MCF 10A (cell line): Measurements from ENCODE around the gene CPOX. TPM values are rescaled to one million over a fixed set of nuclear protein-coding genes. Genes with fewer than 3 reads are reported as not detected.

Experiments
- BruUV-seq: library from RNA; stranded (reverse); fragments of 400-500 nt; replicated peaks from 2 replicates; lab custom pipeline; 2021; lab: Mats Ljungman, UMichigan
- CTCF ChIA-PET: fragments of 300-600 bp; sonication (Branson Sonifier 250); formaldehyde crosslinking; extraction: SDS; loops from one replicate; lab custom pipeline; 2021; ENCODE audit warnings: antibody characterized with exemption, inconsistent platforms; lab: Yijun Ruan, JAX
- POLR2A ChIA-PET: fragments of 300-600, 350-650 bp; sonication (Branson Sonifier 250); formaldehyde crosslinking; extraction: SDS; loops from one replicate; lab custom pipeline; 2020; ENCODE audit warnings: antibody characterized with exemption, inconsistent platforms; lab: Yijun Ruan, JAX
- DNase-seq: peaks from one replicate; pipeline ENCODE4 v3.0.0-alpha.2; 2018; ENCODE audit not compliant: unreplicated experiment
- H3K27ac Mint-ChIP-seq: one replicate; pipeline ENCODE4 v1.8.0; 2022; ENCODE audit warnings: mild to moderate bottlenecking, low read depth, mixed read lengths; ENCODE audit not compliant: unreplicated experiment
- H3K27me3 Mint-ChIP-seq: one replicate; pipeline ENCODE4 v1.8.0; 2022; ENCODE audit warnings: mixed read lengths; ENCODE audit not compliant: insufficient read depth, unreplicated experiment
- H3K36me3 Mint-ChIP-seq: one replicate; pipeline ENCODE4 v1.8.0; 2022; ENCODE audit warnings: mild to moderate bottlenecking, moderate library complexity, mixed read lengths; ENCODE audit not compliant: insufficient read depth, unreplicated experiment
- H3K4me1 Mint-ChIP-seq: one replicate; pipeline ENCODE4 v1.8.0; 2022; ENCODE audit warnings: mixed read lengths; ENCODE audit not compliant: insufficient read depth, unreplicated experiment
- H3K4me3 Mint-ChIP-seq: one replicate; pipeline ENCODE4 v1.8.0; 2022; ENCODE audit warnings: mild to moderate bottlenecking, moderate library complexity, mixed read lengths; ENCODE audit not compliant: unreplicated experiment
- H3K9me3 Mint-ChIP-seq: one replicate; pipeline ENCODE4 v1.8.0; 2022; ENCODE audit warnings: mixed read lengths; ENCODE audit not compliant: unreplicated experiment
- CTCF ChIP-seq: fragments of 200-600 bp; IDR thresholded peaks from one replicate; pipeline ENCODE4 v1.8.0; 2022; ENCODE audit warnings: antibody characterized with exemption, mild to moderate bottlenecking; ENCODE audit not compliant: unreplicated experiment
- intact Hi-C: fragments of 100-400 bp; cut with micrococcal nuclease; formaldehyde crosslinking; loops from 2 replicates; pipeline ENCODE4 v1.14.1; 2022
- total RNA-seq: library from RNA; stranded (reverse); gene quantifications from 2 replicates; pipeline ENCODE4 v1.2.3, GENCODE V29; 2022

Gene CPOX
- total RNA-seq, 1 experiment from 2014 or later, result 10.8 TPM

- no peaks in the 10 kb centered on the region for H3K9me3 Mint-ChIP-seq
- no peak for DNase-seq
- CTCF ChIA-PET, result interaction anchor here (0.7 to 2.1 kb wide), 3 partner anchors 26 to 369 kb away, joined by 3 to 6 read pairs (median 3); no protein-coding TSS in a partner anchor
- intact Hi-C loops, result no loop called here
- no peak overlapping the region for H3K4me3 Mint-ChIP-seq
- POLR2A ChIA-PET, result no interaction called here
- no peaks in the 10 kb centered on the region for H3K27me3 Mint-ChIP-seq
- H3K4me1 Mint-ChIP-seq, result no peaks in the 10 kb centered on the region
- TF ChIP-seq CTCF, result no peak
- H3K36me3 Mint-ChIP-seq, result no peaks in the 10 kb centered on the region
- H3K27ac Mint-ChIP-seq, result no peak overlapping the region
- BruUV-seq, result no TSS peak
Observed at GRCh38 chr3:98628317-98628716, 34.9 kb upstream of the CPOX start.

- DNase-seq, result no peak
- intact Hi-C loops, result no loop called here
- H3K9me3 Mint-ChIP-seq, result no peaks in the 10 kb centered on the region
- H3K27ac Mint-ChIP-seq, result no peak overlapping the region
- no peak overlapping the region for H3K4me3 Mint-ChIP-seq
- no TSS peak for BruUV-seq
- ChIA-PET CTCF (no interaction called here), POLR2A (no interaction called here)
- no peaks in the 10 kb centered on the region for H3K27me3 Mint-ChIP-seq
- H3K4me1 Mint-ChIP-seq, result no peaks in the 10 kb centered on the region
- H3K36me3 Mint-ChIP-seq, result peaks cover 5% of the 10 kb centered on the region
- no peak for TF ChIP-seq CTCF
Observed at GRCh38 chr3:98626151-98626550, 32.7 kb upstream of the CPOX start.

GRCh38 chr3:98623572-98624280 is 30.3 kb upstream of the CPOX start:
- no peak for TF ChIP-seq CTCF
- H3K9me3 Mint-ChIP-seq, result no peaks in the 10 kb centered on the region
- intact Hi-C loops, result no loop called here
- no peak overlapping the region for H3K4me3 Mint-ChIP-seq
- H3K36me3 Mint-ChIP-seq, result peaks cover 5% of the 10 kb centered on the region
- H3K4me1 Mint-ChIP-seq, result no peaks in the 10 kb centered on the region
- no peak for DNase-seq
- ChIA-PET POLR2A (no interaction called here), CTCF (interaction anchor here (0.5 kb wide), 1 partner anchor 1052 kb away, joined by 3 read pairs; no protein-coding TSS in a partner anchor)
- H3K27ac Mint-ChIP-seq, result no peak overlapping the region
- no TSS peak for BruUV-seq
- no peaks in the 10 kb centered on the region for H3K27me3 Mint-ChIP-seq

- Mint-ChIP-seq H3K4me1 (no peaks in the 10 kb centered on the region), H3K27ac (no peak overlapping the region), H3K4me3 (no peak overlapping the region), H3K9me3 (no peaks in the 10 kb centered on the region), H3K27me3 (no peaks in the 10 kb centered on the region), H3K36me3 (peaks cover 5% of the 10 kb centered on the region)
- ChIA-PET CTCF (interaction anchor here (0.5 to 1.4 kb wide), 2 partner anchors 16 to 284 kb away, joined by 3 to 4 read pairs; partner anchors contain the start of gene DCBLD2), POLR2A (no interaction called here)
- no peak for DNase-seq
- intact Hi-C loops, result no loop called here
- no peak for TF ChIP-seq CTCF
- BruUV-seq, result no TSS peak
Observed at GRCh38 chr3:98617841-98618240, 24.4 kb upstream of the CPOX start.
